Measurements from ENCODE around the gene RAP2B. TPM values are rescaled to one million over a fixed set of nuclear protein-coding genes. Genes with fewer than 3 reads are reported as not detected.
A peak's percentile ranks its signal among the peaks of the same experiment; 100 is the strongest.

Gene RAP2B
- total and polyA plus RNA-seq, 4 donors, result 1.3 to 7.8 (median 3.2) TPM

DNA sequence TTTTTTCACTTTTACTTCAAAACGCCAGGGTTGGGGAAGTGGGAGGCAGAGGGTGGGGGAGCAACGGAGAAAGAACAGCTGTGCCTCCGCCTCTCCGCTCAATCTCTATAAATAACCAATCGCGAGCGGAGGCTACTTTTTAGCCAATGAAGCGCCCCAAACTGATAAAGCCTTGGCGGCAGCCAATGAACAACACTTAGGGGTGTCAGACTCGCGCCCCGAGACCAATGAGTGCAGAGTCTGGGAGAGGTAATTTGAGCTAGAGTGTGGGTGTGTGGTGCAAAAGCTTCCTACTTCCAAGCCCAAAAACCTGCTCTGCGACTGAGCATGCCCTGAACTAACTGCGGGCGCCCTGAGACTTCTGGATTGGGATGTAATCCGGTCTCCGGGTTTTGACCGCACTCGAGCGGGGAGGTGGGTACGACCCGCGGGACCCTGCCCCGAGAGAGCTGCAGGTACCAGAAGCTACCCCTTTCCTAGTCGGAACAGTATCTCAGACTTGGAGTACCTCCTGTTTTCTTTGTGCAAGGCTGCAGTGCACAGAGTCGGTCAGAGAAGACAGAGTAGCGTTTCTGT is 800 bp upstream of the RAP2B start (continued):
- TF ChIP-seq, protein P1, sequence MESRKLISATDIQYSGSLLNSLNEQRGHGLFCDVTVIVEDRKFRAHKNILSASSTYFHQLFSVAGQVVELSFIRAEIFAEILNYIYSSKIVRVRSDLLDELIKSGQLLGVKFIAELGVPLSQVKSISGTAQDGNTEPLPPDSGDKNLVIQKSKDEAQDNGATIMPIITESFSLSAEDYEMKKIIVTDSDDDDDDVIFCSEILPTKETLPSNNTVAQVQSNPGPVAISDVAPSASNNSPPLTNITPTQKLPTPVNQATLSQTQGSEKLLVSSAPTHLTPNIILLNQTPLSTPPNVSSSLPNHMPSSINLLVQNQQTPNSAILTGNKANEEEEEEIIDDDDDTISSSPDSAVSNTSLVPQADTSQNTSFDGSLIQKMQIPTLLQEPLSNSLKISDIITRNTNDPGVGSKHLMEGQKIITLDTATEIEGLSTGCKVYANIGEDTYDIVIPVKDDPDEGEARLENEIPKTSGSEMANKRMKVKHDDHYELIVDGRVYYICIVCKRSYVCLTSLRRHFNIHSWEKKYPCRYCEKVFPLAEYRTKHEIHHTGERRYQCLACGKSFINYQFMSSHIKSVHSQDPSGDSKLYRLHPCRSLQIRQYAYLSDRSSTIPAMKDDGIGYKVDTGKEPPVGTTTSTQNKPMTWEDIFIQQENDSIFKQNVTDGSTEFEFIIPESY (IDR thresholded peaks at IDR 0.05), result peak; percentile 35
- TF ChIP-seq NR2F2 (IDR thresholded peaks at IDR 0.05), result no peak
- peak; percentile 27 to 32 for TF ChIP-seq RXRA (IDR thresholded peaks at IDR 0.05)
- TF ChIP-seq FOXA2 (IDR thresholded peaks at IDR 0.05), result no peak
- TF ChIP-seq JUND (IDR thresholded peaks at IDR 0.05), result peak; percentile 36 to 38
- TF ChIP-seq FOXA1 (IDR thresholded peaks at IDR 0.05), result no peak
- TF ChIP-seq EGR1 (IDR thresholded peaks at IDR 0.05; ENCODE audit: low read depth in 2 of 2), result peak in 1 of 2 donors; percentile 38

DNA sequence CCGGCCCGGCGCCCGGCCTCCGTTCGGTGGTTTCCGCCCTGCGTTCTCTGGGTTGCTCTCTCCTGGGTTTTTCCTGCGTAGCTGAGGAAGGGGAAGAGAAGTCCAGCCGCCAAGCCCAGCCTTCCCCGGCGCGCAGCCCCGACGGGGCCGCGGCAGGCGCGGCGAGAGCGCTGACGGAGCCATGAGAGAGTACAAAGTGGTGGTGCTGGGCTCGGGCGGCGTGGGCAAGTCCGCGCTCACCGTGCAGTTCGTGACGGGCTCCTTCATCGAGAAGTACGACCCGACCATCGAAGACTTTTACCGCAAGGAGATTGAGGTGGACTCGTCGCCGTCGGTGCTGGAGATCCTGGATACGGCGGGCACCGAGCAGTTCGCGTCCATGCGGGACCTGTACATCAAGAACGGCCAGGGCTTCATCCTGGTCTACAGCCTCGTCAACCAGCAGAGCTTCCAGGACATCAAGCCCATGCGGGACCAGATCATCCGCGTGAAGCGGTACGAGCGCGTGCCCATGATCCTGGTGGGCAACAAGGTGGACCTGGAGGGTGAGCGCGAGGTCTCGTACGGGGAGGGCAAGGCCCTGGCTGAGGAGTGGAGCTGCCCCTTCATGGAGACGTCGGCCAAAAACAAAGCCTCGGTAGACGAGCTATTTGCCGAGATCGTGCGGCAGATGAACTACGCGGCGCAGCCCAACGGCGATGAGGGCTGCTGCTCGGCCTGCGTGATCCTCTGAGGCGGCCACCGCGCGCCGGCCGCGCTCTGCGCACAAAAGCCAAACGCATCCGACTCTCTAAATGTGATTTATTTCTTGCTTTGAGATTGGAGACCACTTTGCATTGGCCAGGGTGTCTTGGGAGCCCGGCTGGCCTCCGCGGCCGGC is 727 bp downstream of the RAP2B start:
- Histone ChIP-seq H3K9ac (ENCODE audit: low read depth in 1 of 2, low read length in 2 of 2) (peak overlapping the region; percentile 48), H3K27ac (ENCODE audit: low read depth in 1 of 2, low read length in 2 of 2) (peak overlapping the region; percentile 87 to 99), H3K4me1 (ENCODE audit: control insufficient read depth in 4 of 4, insufficient read depth in 4 of 4, low read length in 3 of 4) (peaks cover 7 to 43% (median 21%) of the 10 kb centered on the region in 4 donors), H3K4me3 (ENCODE audit: low read depth in 1 of 3, low read length in 3 of 3) (peak overlapping the region; percentile 86 to 98 (median 94)), H3K27me3 (ENCODE audit: control insufficient read depth in 4 of 4, insufficient read depth in 4 of 4, low read length in 3 of 4) (no peaks in the 10 kb centered on the region), H3K9me3 (ENCODE audit: control insufficient read depth in 4 of 4, low read length in 3 of 4) (no peaks in the 10 kb centered on the region), H3K36me3 (ENCODE audit: control insufficient read depth in 4 of 4, insufficient read depth in 3 of 4, low read depth in 1 of 4, low read length in 3 of 4) (no peaks in the 10 kb centered on the region)
- TF ChIP-seq RAD21 (IDR thresholded peaks at IDR 0.05) (peak in 1 of 2 donors; percentile 21), NR2F2 (IDR thresholded peaks at IDR 0.05) (no peak), SP1 (IDR thresholded peaks at IDR 0.05) (no peak), EGR1 (IDR thresholded peaks at IDR 0.05; ENCODE audit: low read depth in 2 of 2) (no peak), HNF4G (IDR thresholded peaks at IDR 0.05) (no peak)
- TF ChIP-seq, protein P2, sequence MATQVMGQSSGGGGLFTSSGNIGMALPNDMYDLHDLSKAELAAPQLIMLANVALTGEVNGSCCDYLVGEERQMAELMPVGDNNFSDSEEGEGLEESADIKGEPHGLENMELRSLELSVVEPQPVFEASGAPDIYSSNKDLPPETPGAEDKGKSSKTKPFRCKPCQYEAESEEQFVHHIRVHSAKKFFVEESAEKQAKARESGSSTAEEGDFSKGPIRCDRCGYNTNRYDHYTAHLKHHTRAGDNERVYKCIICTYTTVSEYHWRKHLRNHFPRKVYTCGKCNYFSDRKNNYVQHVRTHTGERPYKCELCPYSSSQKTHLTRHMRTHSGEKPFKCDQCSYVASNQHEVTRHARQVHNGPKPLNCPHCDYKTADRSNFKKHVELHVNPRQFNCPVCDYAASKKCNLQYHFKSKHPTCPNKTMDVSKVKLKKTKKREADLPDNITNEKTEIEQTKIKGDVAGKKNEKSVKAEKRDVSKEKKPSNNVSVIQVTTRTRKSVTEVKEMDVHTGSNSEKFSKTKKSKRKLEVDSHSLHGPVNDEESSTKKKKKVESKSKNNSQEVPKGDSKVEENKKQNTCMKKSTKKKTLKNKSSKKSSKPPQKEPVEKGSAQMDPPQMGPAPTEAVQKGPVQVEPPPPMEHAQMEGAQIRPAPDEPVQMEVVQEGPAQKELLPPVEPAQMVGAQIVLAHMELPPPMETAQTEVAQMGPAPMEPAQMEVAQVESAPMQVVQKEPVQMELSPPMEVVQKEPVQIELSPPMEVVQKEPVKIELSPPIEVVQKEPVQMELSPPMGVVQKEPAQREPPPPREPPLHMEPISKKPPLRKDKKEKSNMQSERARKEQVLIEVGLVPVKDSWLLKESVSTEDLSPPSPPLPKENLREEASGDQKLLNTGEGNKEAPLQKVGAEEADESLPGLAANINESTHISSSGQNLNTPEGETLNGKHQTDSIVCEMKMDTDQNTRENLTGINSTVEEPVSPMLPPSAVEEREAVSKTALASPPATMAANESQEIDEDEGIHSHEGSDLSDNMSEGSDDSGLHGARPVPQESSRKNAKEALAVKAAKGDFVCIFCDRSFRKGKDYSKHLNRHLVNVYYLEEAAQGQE (IDR thresholded peaks at IDR 0.05), result no peak
- TF ChIP-seq, protein P1 (IDR thresholded peaks at IDR 0.05), result no peak
- under 1% methylated on average over 86 of the region's 86 CpGs for WGBS
- DNase-seq (ENCODE audit: low spot score), result peak; percentile 61

Data from liver (tissue), 9 donors.